ENCODE measurements around the gene KCNIP1. TPM values are rescaled to one million over a fixed set of nuclear protein-coding genes. Genes with fewer than 3 reads are reported as not detected.
A peak's percentile ranks its signal among the peaks of the same experiment; 100 is the strongest.

The KCNIP1 gene
- total RNA-seq, 1 donor from 2014 or later: 2.3 TPM

DNA sequence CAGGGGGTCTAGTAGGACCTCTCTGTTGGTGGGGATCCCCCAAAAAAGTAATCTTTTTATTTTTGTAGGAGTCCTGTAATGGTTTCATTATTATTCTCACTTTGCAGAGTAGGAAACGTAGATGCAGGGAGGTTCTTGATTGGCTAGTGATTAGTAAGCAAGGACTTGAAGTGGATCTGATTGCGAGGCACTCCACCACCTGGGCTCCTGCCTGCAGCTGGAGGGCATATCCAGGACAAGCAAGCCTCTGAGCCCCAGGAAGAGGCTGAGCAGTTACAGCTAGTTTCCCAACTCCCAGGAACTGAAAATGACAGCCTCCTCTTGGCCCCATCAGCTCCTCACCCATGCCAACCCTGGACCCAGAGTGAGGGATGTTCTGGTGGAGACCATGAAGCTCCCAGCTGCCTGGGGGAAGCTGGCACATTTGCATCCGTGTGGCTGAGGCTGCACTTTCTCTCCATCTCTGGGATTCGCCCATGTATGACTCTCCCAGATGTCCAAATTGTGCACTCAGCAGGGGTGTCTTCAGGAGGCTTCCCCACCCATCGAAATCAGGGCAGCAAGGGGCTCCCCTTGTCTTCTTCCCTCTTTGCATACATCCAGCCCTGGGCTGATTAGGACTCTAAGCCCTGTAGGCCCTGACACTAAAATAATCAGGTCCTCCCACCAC lies 10.2 kb downstream of the KCNIP1 start:
- H3K9me3 Mint-ChIP-seq: no peaks in the 10 kb centered on the region
- H3K36me3 Mint-ChIP-seq: no peaks in the 10 kb centered on the region
- DNase-seq (ENCODE audit: low spot score in 2 of 2, unreplicated experiment in 2 of 2): no peak
- TF ChIP-seq, protein P1, sequence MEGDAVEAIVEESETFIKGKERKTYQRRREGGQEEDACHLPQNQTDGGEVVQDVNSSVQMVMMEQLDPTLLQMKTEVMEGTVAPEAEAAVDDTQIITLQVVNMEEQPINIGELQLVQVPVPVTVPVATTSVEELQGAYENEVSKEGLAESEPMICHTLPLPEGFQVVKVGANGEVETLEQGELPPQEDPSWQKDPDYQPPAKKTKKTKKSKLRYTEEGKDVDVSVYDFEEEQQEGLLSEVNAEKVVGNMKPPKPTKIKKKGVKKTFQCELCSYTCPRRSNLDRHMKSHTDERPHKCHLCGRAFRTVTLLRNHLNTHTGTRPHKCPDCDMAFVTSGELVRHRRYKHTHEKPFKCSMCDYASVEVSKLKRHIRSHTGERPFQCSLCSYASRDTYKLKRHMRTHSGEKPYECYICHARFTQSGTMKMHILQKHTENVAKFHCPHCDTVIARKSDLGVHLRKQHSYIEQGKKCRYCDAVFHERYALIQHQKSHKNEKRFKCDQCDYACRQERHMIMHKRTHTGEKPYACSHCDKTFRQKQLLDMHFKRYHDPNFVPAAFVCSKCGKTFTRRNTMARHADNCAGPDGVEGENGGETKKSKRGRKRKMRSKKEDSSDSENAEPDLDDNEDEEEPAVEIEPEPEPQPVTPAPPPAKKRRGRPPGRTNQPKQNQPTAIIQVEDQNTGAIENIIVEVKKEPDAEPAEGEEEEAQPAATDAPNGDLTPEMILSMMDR (IDR thresholded peaks at IDR 0.05; ENCODE audit: unreplicated experiment): no peak
- H3K27ac Mint-ChIP-seq: no peak overlapping the region
- peaks cover 5% of the 10 kb centered on the region for H3K27me3 Mint-ChIP-seq (ENCODE audit: low read depth)
- H3K4me1 Mint-ChIP-seq: peaks cover 6% of the 10 kb centered on the region
- no peak overlapping the region for H3K4me3 Mint-ChIP-seq

DNA sequence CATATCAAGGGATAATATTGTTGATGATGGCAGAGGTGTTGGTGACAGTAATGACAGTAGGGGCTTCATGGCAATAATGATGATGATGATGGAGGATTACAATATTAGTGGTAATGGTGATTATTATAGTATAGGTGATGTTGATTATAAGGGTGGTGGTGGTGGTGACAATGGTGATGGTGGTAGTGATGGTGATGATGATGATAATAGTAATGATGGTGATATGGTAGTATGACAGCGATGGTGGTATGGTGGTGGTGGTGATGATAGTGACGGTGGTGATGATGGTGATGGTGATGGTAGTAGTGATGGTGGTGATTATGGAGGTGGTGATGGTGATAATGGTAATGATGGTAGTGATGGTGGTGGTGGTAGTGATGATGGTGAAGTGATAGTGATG lies 13.6 kb downstream of the KCNIP1 start:
- TF ChIP-seq, protein P1 (IDR thresholded peaks at IDR 0.05; ENCODE audit: unreplicated experiment): no peak
- Mint-ChIP-seq H3K36me3 (no peaks in the 10 kb centered on the region), H3K4me3 (no peak overlapping the region), H3K27me3 (ENCODE audit: low read depth) (peaks cover 7% of the 10 kb centered on the region), H3K4me1 (peaks cover 24% of the 10 kb centered on the region), H3K27ac (no peak overlapping the region), H3K9me3 (no peaks in the 10 kb centered on the region)
- no peak for DNase-seq (ENCODE audit: low spot score in 2 of 2, unreplicated experiment in 2 of 2)

DNA sequence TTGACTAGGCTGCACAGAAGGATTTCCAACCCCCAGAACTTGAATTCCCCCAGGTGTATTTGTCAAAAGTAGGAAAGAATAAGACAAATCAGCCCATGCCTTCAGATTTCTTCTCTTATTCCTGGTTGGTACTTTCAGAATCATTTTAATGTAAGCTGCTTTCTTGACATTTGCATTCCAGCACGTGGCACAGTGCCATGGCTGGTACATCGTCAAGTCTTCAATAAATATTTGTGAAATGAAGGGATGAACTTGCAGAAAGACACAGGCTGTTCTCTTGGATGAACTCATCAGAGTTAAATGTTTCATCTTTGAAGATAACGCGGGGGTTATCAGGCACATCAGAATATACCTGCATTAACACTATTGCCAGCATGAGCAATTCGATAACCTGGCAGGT lies 14.5 kb downstream of the KCNIP1 start:
- TF ChIP-seq, protein P1 (IDR thresholded peaks at IDR 0.05; ENCODE audit: unreplicated experiment): no peak
- Mint-ChIP-seq H3K27me3 (ENCODE audit: low read depth) (peaks cover 11% of the 10 kb centered on the region), H3K4me1 (peaks cover 32% of the 10 kb centered on the region), H3K9me3 (no peaks in the 10 kb centered on the region), H3K36me3 (no peaks in the 10 kb centered on the region), H3K27ac (no peak overlapping the region), H3K4me3 (no peak overlapping the region)
- no peak for DNase-seq (ENCODE audit: low spot score in 2 of 2, unreplicated experiment in 2 of 2)

DNA sequence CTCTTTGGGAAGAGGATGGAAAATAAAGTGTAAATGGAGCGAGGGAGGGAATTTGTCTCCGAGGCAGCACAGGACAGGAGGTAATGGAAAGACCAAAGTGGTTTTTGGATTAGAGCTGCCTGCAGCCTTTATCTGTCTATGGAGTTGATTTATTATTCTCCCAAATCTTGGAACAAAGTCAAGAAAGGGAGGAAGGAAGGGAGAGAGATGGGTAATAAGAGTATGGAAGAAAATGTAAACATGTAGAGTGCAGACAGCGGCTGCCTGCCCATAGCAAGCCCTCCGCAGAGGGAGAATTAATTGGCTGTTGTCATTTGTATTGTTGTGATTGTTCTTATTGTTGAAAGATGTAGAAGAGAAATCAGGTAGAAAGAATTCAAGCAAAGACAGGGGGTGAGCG lies 15.7 kb downstream of the KCNIP1 start:
- Mint-ChIP-seq H3K27me3 (ENCODE audit: low read depth) (peaks cover 22% of the 10 kb centered on the region), H3K4me1 (peaks cover 32% of the 10 kb centered on the region), H3K27ac (peak overlapping the region; percentile 73), H3K9me3 (no peaks in the 10 kb centered on the region), H3K36me3 (no peaks in the 10 kb centered on the region), H3K4me3 (no peak overlapping the region)
- no peak for DNase-seq (ENCODE audit: low spot score in 2 of 2, unreplicated experiment in 2 of 2)
- TF ChIP-seq, protein P1 (IDR thresholded peaks at IDR 0.05; ENCODE audit: unreplicated experiment): no peak

DNA sequence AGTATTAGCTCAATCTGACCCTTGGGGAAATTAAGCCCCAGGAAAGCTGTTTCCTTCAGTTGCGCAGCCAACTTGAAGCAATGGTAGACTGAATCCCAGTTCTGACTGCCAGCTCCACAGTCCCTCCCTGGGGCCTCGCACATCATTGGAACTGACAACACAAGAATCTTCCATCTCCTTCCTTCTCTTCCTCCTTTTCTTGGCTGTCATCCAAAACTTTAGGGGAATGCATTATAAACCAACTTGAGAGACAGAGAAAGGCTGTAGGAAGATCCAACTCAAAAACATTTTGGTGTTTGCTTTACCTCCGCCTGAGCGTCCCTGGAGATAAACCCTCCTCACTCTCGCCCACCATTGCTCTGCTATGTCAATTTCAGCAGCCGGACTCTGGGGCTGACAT lies 16.6 kb downstream of the KCNIP1 start:
- Mint-ChIP-seq H3K36me3 (no peaks in the 10 kb centered on the region), H3K4me1 (peaks cover 32% of the 10 kb centered on the region), H3K27ac (no peak overlapping the region), H3K9me3 (no peaks in the 10 kb centered on the region), H3K4me3 (no peak overlapping the region), H3K27me3 (ENCODE audit: low read depth) (peaks cover 29% of the 10 kb centered on the region)
- DNase-seq (ENCODE audit: low spot score in 2 of 2, unreplicated experiment in 2 of 2): no peak
- TF ChIP-seq, protein P1 (IDR thresholded peaks at IDR 0.05; ENCODE audit: unreplicated experiment): no peak

All from mesothelial cell of epicardium (in vitro differentiated cells).